Keratinocyte (primary cell): ENCODE data around the gene OCIAD2. TPM values are rescaled to one million over a fixed set of nuclear protein-coding genes. Genes with fewer than 3 reads are reported as not detected.
A peak's percentile ranks its signal among the peaks of the same experiment; 100 is the strongest.

Experiments
- DNase-seq: peaks from one replicate; pipeline ENCODE4 v3.0.0-alpha.2; 2011; ENCODE audit warnings: low read depth, missing footprints, low spot score
- FAIRE-seq: peaks from 2 replicates; lab custom pipeline; 2011; peaks lifted over from hg19 to GRCh38; lab: Jason Lieb, UNC
- H2AFZ ChIP-seq: 2 replicates; pipeline ENCODE4 v1.6.0; 2012; ENCODE audit warnings: low read length, control low read depth, inconsistent platforms; ENCODE audit not compliant: control insufficient read depth
- H3K27ac ChIP-seq: 2 replicates; pipeline ENCODE4 v1.5.1; 2011; ENCODE audit warnings: low read length; ENCODE audit not compliant: control insufficient read depth, insufficient read depth
- H3K27me3 ChIP-seq: 3 replicates; pipeline ENCODE4 v1.6.0; 2011; ENCODE audit warnings: low read length; ENCODE audit not compliant: control insufficient read depth, insufficient read depth; ENCODE audit errors: extremely low read depth
- H3K36me3 ChIP-seq, 2 experiments: 2 replicates in 1 of 2; 3 replicates in 1 of 2; pipeline ENCODE4 v1.5.1; 2011; ENCODE audit warnings: low read length in 2 of 2, mild to moderate bottlenecking in 1 of 2; ENCODE audit not compliant: control insufficient read depth in 2 of 2, insufficient read depth in 2 of 2; ENCODE audit errors: extremely low read depth in 1 of 2
- H3K4me1 ChIP-seq: 3 replicates; pipeline ENCODE4 v1.5.1; 2011; ENCODE audit warnings: low read length; ENCODE audit not compliant: control insufficient read depth, insufficient read depth; ENCODE audit errors: extremely low read depth
- H3K4me2 ChIP-seq: 3 replicates; pipeline ENCODE4 v1.6.0; 2011; ENCODE audit warnings: low read depth, low read length; ENCODE audit not compliant: control insufficient read depth, insufficient read depth; ENCODE audit errors: extremely low read depth
- H3K4me3 ChIP-seq, 3 experiments: fragments of 200-600 bp in 1 of 3; sonication (generic) in 1 of 3; 2 replicates in 2 of 3; 3 replicates in 1 of 3; pipeline ENCODE4 v1.5.1; 2011 to 2016; ENCODE audit warnings: low read length in 3 of 3, mild to moderate bottlenecking in 3 of 3, control low read depth in 2 of 3, inconsistent platforms in 1 of 3, low read depth in 1 of 3, mixed read lengths in 1 of 3, mixed run types in 1 of 3, moderate library complexity in 1 of 3; ENCODE audit not compliant: control insufficient read depth in 2 of 3, insufficient read depth in 2 of 3; ENCODE audit errors: extremely low read depth in 1 of 3
- H3K79me2 ChIP-seq: 2 replicates; pipeline ENCODE4 v1.6.0; 2012; ENCODE audit warnings: low read length; ENCODE audit not compliant: control insufficient read depth, insufficient read depth
- H3K9ac ChIP-seq: 3 replicates; pipeline ENCODE4 v1.6.0; 2011; ENCODE audit warnings: low read length; ENCODE audit not compliant: control insufficient read depth, insufficient read depth; ENCODE audit errors: extremely low read depth
- H3K9me1 ChIP-seq: 3 replicates; pipeline ENCODE4 v1.6.0; 2011; ENCODE audit warnings: low read length; ENCODE audit not compliant: control insufficient read depth, insufficient read depth; ENCODE audit errors: extremely low read depth
- H3K9me3 ChIP-seq: 2 replicates; pipeline ENCODE4 v1.5.1; 2012; ENCODE audit warnings: low read depth, low read length; ENCODE audit not compliant: control insufficient read depth
- H4K20me1 ChIP-seq: 3 replicates; pipeline ENCODE4 v1.6.0; 2011; ENCODE audit warnings: low read length; ENCODE audit not compliant: control insufficient read depth, insufficient read depth; ENCODE audit errors: extremely low read depth
- CTCF ChIP-seq, 3 experiments: IDR thresholded peaks in 1 of 3; conservative IDR thresholded peaks in 1 of 3; optimal IDR thresholded peaks in 1 of 3; 2 replicates in 2 of 3; 3 replicates in 1 of 3; pipeline versions ENCODE3 to v1.5.1; 2011; ENCODE audit warnings: low read length in 3 of 3, mild to moderate bottlenecking in 3 of 3, moderate library complexity in 2 of 3, control low read depth in 1 of 3, inconsistent platforms in 1 of 3; ENCODE audit not compliant: insufficient read depth in 2 of 3; ENCODE audit errors: extremely low read depth in 1 of 3
- EZH2 ChIP-seq: IDR thresholded peaks from one replicate; pipeline ENCODE4 v1.6.1; 2012; ENCODE audit warnings: inconsistent platforms, mild to moderate bottlenecking, low read length, moderate library complexity
- dilution Hi-C: fragments of 300-500 bp; cut with MboI; formaldehyde crosslinking; loops from one replicate; pipeline ENCODE4 v1.7.0; 2020; ENCODE audit warnings: low sequenced_read_pairs; ENCODE audit not compliant: extremely low pct_ligation_motif_present
- polyA plus RNA-seq, 5 experiments: library from polyadenylated mRNA; depleted of rRNA in 3 of 5; stranded (reverse) in 3 of 5; stranded (forward) in 1 of 5; unstranded in 1 of 5; fragments of >200 nt; gene quantifications; 1 replicate in 1 of 5; 2 replicates in 3 of 5; 3 replicates in 1 of 5; pipeline versions ENCODE4 v1.2.1 to v1.2.3, GENCODE V29; 2011 to 2012; ENCODE audit warnings: missing spikeins in 2 of 5, low read depth in 1 of 5, low replicate concordance in 1 of 5

Gene OCIAD2
- polyA plus RNA-seq, 1 donor (not counting 4 experiments of a cell fraction or from before 2014, with no cell fraction given), result 407 TPM

- Histone ChIP-seq H3K4me2 (no peak overlapping the region), H3K9me1 (no peaks in the 10 kb centered on the region), H3K36me3 (no peaks in the 10 kb centered on the region), H4K20me1 (no peaks in the 10 kb centered on the region), H3K9me3 (no peaks in the 10 kb centered on the region), H3K79me2 (no peaks in the 10 kb centered on the region), H3K9ac (no peak overlapping the region), H3K4me3 (no peak overlapping the region), H2AFZ (no peak overlapping the region), H3K4me1 (no peaks in the 10 kb centered on the region), H3K27me3 (no peaks in the 10 kb centered on the region), H3K27ac (no peak overlapping the region)
- DNase-seq (no peak), FAIRE-seq (no peak)
- TF ChIP-seq CTCF (optimal IDR thresholded peaks at IDR 0.05 in 1 of 3, IDR thresholded peaks at IDR 0.05 in 1 of 3, conservative IDR thresholded peaks at IDR 0.05 in 1 of 3; ENCODE audit: extremely low read depth in 1 of 3, insufficient read depth in 2 of 3, low read length in 3 of 3) (peak in 1 of 3 experiments; percentile 30), EZH2 (no peak)
- dilution Hi-C loops, result no loop called here
These were observed 24.9 kb upstream of the OCIAD2 start for GRCh38 chr4:48931459-48931858.

GRCh38 chr4:48930654-48931053 is 24.1 kb upstream of the OCIAD2 start:
- H3K27me3 ChIP-seq, result no peaks in the 10 kb centered on the region
- no peaks in the 10 kb centered on the region for H3K79me2 ChIP-seq
- FAIRE-seq, result no peak
- H3K9me3 ChIP-seq, result no peaks in the 10 kb centered on the region
- H3K9me1 ChIP-seq, result no peaks in the 10 kb centered on the region
- no peak overlapping the region for H2AFZ ChIP-seq
- no peak overlapping the region for H3K4me3 ChIP-seq
- no peak overlapping the region for H3K27ac ChIP-seq
- no peak overlapping the region for H3K9ac ChIP-seq
- no peaks in the 10 kb centered on the region for H3K36me3 ChIP-seq
- no peaks in the 10 kb centered on the region for H3K4me1 ChIP-seq
- no peak for DNase-seq
- dilution Hi-C loops, result no loop called here
- no peak for TF ChIP-seq CTCF (optimal IDR thresholded peaks at IDR 0.05 in 1 of 3, IDR thresholded peaks at IDR 0.05 in 1 of 3, conservative IDR thresholded peaks at IDR 0.05 in 1 of 3; ENCODE audit: extremely low read depth in 1 of 3, insufficient read depth in 2 of 3, low read length in 3 of 3)
- no peak for TF ChIP-seq EZH2
- H4K20me1 ChIP-seq, result no peaks in the 10 kb centered on the region
- H3K4me2 ChIP-seq, result no peak overlapping the region
